ENCODE measurements around the gene TECPR2. TPM values are rescaled to one million over a fixed set of nuclear protein-coding genes. Genes with fewer than 3 reads are reported as not detected.
"Not testable (repeated sequence)": the region's sequence is repeated elsewhere in the genome, so short reads cannot be mapped to it uniquely, and the experiment has no call there.

The TECPR2 gene
- total and polyA plus RNA-seq, 4 donors: 3.5 to 32.5 (median 18.9) TPM

DNA sequence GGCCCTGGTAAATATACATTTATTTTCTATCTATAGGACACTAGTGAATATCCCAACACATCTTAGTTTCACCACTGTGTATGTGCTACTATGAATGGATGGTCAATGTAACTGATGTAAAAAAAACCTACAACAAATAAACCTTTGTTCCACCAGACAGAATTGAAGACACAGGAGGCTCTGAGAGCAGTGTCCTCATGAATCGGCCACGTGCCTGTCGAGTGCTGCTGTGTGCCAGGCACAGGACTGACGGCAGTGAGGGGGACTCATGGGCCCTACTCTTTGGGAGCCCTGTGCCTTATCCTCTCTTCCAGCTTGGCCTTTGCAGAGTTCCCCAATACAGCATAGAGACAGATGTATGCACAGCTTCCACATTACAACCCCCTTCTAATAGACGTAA lies 18.3 kb upstream of the TECPR2 start:
- intact Hi-C loops (cut with DNase I): no loop called here
- Histone ChIP-seq H3K9me3 (ENCODE audit: control insufficient read depth, low read length) (no peaks in the 10 kb centered on the region), H3K4me3 (ENCODE audit: low read length in 2 of 2) (no peak overlapping the region), H3K4me1 (ENCODE audit: control insufficient read depth in 1 of 2, insufficient read depth in 2 of 2, low read length in 2 of 2) (no peaks in the 10 kb centered on the region), H3K27me3 (ENCODE audit: control insufficient read depth in 1 of 2, insufficient read depth in 2 of 2, low read length in 1 of 2) (no peaks in the 10 kb centered on the region), H3K27ac (ENCODE audit: low read depth in 1 of 2, low read length in 2 of 2) (no peak overlapping the region), H3K36me3 (ENCODE audit: control insufficient read depth in 1 of 2, insufficient read depth in 2 of 2, low read length in 1 of 2) (peaks cover 2 to 8% of the 10 kb centered on the region in 2 donors)
- DNase-seq (no peak), ATAC-seq (ENCODE audit: low FRiP score) (no peak)
- 85 to 90% methylated on average over 5 of the region's 5 CpGs for WGBS, 2 donors

DNA sequence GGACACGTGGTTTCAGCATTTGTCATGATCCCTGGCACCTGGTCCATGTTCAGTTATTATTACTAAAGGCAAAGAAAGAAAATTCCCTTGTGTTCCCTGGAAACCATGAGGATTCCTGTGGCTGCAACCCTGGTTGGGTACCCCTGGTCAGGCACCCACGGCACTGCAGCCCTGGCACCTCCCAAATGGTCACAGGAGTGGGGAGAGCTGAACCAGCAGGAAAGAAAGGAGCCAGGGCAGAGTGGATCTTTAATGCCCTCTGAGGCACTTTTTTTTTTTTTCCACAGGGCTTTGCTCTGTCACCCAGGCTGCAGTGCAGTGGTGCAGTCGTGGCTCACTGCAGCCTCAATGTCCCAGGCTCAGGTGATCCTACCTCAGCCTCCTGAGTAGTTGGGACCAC lies 17.5 kb upstream of the TECPR2 start:
- no peak overlapping the region for H3K4me3 ChIP-seq (ENCODE audit: low read length in 2 of 2)
- peaks cover 3 to 8% of the 10 kb centered on the region in 2 donors for H3K36me3 ChIP-seq (ENCODE audit: control insufficient read depth in 1 of 2, insufficient read depth in 2 of 2, low read length in 1 of 2)
- no peak for DNase-seq
- intact Hi-C loops (cut with DNase I): no loop called here
- ATAC-seq (ENCODE audit: low FRiP score): no peak
- no peaks in the 10 kb centered on the region for H3K9me3 ChIP-seq (ENCODE audit: control insufficient read depth, low read length)
- WGBS, 2 donors: 74 to 79% methylated on average over 3 of the region's 3 CpGs
- H3K27me3 ChIP-seq (ENCODE audit: control insufficient read depth in 1 of 2, insufficient read depth in 2 of 2, low read length in 1 of 2): no peaks in the 10 kb centered on the region
- no peaks in the 10 kb centered on the region for H3K4me1 ChIP-seq (ENCODE audit: control insufficient read depth in 1 of 2, insufficient read depth in 2 of 2, low read length in 2 of 2)
- no peak overlapping the region for H3K27ac ChIP-seq (ENCODE audit: low read depth in 1 of 2, low read length in 2 of 2)

DNA sequence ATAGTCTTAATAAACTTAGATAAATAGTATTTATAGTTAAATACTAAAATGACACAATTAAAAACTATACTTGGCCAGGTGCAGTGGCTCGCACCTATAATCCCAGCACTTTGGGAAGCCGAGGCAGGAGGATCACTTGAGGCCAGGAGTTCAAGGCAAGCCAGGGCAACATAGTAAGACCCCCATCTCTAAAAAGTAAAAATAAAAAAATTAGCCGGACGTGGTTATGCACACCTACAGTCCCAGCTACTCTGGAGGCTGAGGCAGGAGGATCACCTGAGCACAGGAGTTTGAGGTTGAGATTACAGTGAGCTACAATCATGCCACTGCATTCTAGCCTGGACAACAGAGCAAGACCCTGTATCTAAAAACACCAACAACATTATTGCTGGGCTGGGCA lies 16.1 kb upstream of the TECPR2 start:
- H3K4me1 ChIP-seq (ENCODE audit: control insufficient read depth in 1 of 2, insufficient read depth in 2 of 2, low read length in 2 of 2): no peaks in the 10 kb centered on the region
- WGBS, 2 donors: 95% methylated on average over 4 of the region's 4 CpGs
- ATAC-seq (ENCODE audit: low FRiP score) (no peak), DNase-seq (no peak)
- no peak overlapping the region for H3K27ac ChIP-seq (ENCODE audit: low read depth in 1 of 2, low read length in 2 of 2)
- H3K36me3 ChIP-seq (ENCODE audit: control insufficient read depth in 1 of 2, insufficient read depth in 2 of 2, low read length in 1 of 2): peaks cover 3 to 8% of the 10 kb centered on the region in 2 donors
- H3K9me3 ChIP-seq (ENCODE audit: control insufficient read depth, low read length): no peaks in the 10 kb centered on the region
- H3K27me3 ChIP-seq (ENCODE audit: control insufficient read depth in 1 of 2, insufficient read depth in 2 of 2, low read length in 1 of 2): no peaks in the 10 kb centered on the region
- H3K4me3 ChIP-seq (ENCODE audit: low read length in 2 of 2): no peak overlapping the region
- intact Hi-C loops (cut with DNase I): no loop called here

DNA sequence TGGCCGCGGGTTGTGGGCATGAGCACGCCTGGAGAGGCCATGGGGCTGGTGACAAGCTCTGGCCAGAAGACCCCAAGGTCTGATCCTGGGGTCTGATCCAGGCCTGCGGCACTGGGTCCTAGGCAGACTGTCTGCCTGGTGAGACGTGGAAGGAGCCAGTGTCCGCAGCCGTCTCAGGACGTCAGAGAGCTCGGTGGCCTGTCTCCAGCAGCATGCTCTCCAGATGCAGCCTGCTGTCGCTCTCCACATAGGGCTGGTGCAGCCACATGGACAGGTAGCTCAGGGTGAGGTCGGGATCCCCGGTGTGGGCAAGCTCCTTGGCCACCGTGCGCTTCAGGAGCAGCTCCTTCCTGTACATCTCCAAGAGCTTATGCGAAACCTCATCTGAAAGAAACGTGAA lies 14.4 kb upstream of the TECPR2 start:
- Histone ChIP-seq H3K9me3 (ENCODE audit: control insufficient read depth, low read length) (no peaks in the 10 kb centered on the region), H3K36me3 (ENCODE audit: control insufficient read depth in 1 of 2, insufficient read depth in 2 of 2, low read length in 1 of 2) (peaks cover 3 to 8% of the 10 kb centered on the region in 2 donors), H3K4me1 (ENCODE audit: control insufficient read depth in 1 of 2, insufficient read depth in 2 of 2, low read length in 2 of 2) (no peaks in the 10 kb centered on the region), H3K27ac (ENCODE audit: low read depth in 1 of 2, low read length in 2 of 2) (no peak overlapping the region), H3K4me3 (ENCODE audit: low read length in 2 of 2) (no peak overlapping the region), H3K27me3 (ENCODE audit: control insufficient read depth in 1 of 2, insufficient read depth in 2 of 2, low read length in 1 of 2) (no peaks in the 10 kb centered on the region)
- DNase-seq: no peak
- intact Hi-C loops (cut with DNase I): no loop called here
- no peak for ATAC-seq (ENCODE audit: low FRiP score)
- 89 to 94% methylated on average over 16 of the region's 16 CpGs for WGBS, 2 donors

DNA sequence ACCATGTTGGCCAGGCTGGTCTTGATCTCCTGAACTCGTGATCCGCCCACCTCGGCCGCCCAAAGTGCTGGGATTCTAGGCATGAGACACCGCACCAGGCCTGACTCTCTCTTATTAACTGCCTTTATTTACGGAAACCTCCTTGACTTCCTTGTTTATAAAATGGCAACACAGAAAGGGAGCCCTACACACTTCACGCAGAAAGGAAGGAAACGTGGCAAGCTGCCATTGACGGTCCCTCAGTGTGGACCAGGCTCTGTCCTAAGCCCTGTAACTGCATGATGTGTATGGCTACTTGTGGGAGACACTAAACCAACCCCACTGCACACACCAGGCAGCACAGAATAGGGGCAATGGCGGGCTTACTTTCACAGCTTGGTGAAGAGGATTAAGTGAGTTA lies 11.7 kb upstream of the TECPR2 start:
- WGBS, 2 donors: 94% methylated on average over 10 of the region's 10 CpGs
- intact Hi-C loops (cut with DNase I): no loop called here
- H3K36me3 ChIP-seq (ENCODE audit: control insufficient read depth in 1 of 2, insufficient read depth in 2 of 2, low read length in 1 of 2): peaks cover 3 to 12% of the 10 kb centered on the region in 2 donors
- no peak overlapping the region for H3K4me3 ChIP-seq (ENCODE audit: low read length in 2 of 2)
- H3K4me1 ChIP-seq (ENCODE audit: control insufficient read depth in 1 of 2, insufficient read depth in 2 of 2, low read length in 2 of 2): no peaks in the 10 kb centered on the region
- DNase-seq: no peak
- H3K9me3 ChIP-seq (ENCODE audit: control insufficient read depth, low read length): no peaks in the 10 kb centered on the region
- H3K27me3 ChIP-seq (ENCODE audit: control insufficient read depth in 1 of 2, insufficient read depth in 2 of 2, low read length in 1 of 2): no peaks in the 10 kb centered on the region
- ATAC-seq (ENCODE audit: low FRiP score): no peak
- no peak overlapping the region for H3K27ac ChIP-seq (ENCODE audit: low read depth in 1 of 2, low read length in 2 of 2)

DNA sequence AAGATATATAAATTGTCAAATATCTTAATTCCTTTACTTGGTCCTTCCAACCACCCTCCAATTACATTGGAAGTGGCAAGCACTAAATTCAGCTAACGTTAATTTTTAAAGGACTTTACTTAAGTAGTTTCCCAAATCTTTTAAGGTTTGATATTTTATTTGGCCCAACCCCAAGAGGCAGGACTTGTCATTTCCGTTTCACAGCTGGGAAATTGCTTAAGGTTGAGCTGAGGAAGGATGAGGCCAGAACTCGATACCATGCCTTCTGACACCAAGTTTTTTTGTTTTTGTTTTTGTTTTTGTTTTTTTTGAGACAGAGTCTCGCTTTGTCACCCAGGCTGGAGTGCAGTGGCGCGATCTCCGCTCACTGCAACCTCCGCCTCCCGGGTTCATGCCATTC lies 11.1 kb upstream of the TECPR2 start:
- DNase-seq; ATAC-seq (ENCODE audit: low FRiP score); H3K27ac ChIP-seq (ENCODE audit: low read depth in 1 of 2, low read length in 2 of 2); H3K9me3 ChIP-seq (ENCODE audit: control insufficient read depth, low read length); H3K4me1 ChIP-seq (ENCODE audit: control insufficient read depth in 1 of 2, insufficient read depth in 2 of 2, low read length in 2 of 2); H3K4me3 ChIP-seq (ENCODE audit: low read length in 2 of 2); H3K27me3 ChIP-seq (ENCODE audit: control insufficient read depth in 1 of 2, insufficient read depth in 2 of 2, low read length in 1 of 2); intact Hi-C loops (cut with DNase I): not testable (repeated sequence)
- WGBS, 2 donors: 65% methylated on average over 9 of the region's 9 CpGs
- peaks cover 3 to 12% of the 10 kb centered on the region in 2 donors for H3K36me3 ChIP-seq (ENCODE audit: control insufficient read depth in 1 of 2, insufficient read depth in 2 of 2, low read length in 1 of 2)

DNA sequence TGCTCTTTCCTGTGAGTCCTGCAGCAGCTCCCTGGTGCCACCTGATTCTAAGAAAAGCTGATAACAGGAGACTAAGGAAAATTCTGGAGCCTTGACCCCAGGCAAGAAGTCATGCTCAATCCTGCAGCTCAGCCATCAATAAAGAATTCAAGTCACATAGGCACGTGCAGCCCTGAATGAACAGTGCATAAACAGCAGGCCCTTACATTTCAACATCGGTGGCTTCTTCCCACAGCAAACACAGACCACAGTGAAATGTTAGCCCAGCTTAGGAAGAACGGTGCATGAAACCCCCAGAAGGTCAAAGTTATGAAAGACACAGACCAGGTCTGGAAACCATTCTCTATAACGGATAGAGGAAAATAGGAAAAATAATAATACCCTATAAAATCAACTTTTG lies 10.5 kb upstream of the TECPR2 start:
- ATAC-seq (ENCODE audit: low FRiP score) (no peak), DNase-seq (no peak)
- H3K36me3 ChIP-seq (ENCODE audit: control insufficient read depth in 1 of 2, insufficient read depth in 2 of 2, low read length in 1 of 2): peaks cover 3 to 12% of the 10 kb centered on the region in 2 donors
- H3K4me3 ChIP-seq (ENCODE audit: low read length in 2 of 2): no peak overlapping the region
- H3K4me1 ChIP-seq (ENCODE audit: control insufficient read depth in 1 of 2, insufficient read depth in 2 of 2, low read length in 2 of 2): no peaks in the 10 kb centered on the region
- H3K9me3 ChIP-seq (ENCODE audit: control insufficient read depth, low read length): no peaks in the 10 kb centered on the region
- H3K27ac ChIP-seq (ENCODE audit: low read depth in 1 of 2, low read length in 2 of 2): no peak overlapping the region
- intact Hi-C loops (cut with DNase I): loop anchor here in 1 of 2 donors (1.0 kb wide), 1 partner anchor 10 kb away; the partner anchor contains the start of genes CINP and TECPR2
- 90 to 92% methylated on average over 4 of the region's 4 CpGs for WGBS, 2 donors
- no peaks in the 10 kb centered on the region for H3K27me3 ChIP-seq (ENCODE audit: control insufficient read depth in 1 of 2, insufficient read depth in 2 of 2, low read length in 1 of 2)

DNA sequence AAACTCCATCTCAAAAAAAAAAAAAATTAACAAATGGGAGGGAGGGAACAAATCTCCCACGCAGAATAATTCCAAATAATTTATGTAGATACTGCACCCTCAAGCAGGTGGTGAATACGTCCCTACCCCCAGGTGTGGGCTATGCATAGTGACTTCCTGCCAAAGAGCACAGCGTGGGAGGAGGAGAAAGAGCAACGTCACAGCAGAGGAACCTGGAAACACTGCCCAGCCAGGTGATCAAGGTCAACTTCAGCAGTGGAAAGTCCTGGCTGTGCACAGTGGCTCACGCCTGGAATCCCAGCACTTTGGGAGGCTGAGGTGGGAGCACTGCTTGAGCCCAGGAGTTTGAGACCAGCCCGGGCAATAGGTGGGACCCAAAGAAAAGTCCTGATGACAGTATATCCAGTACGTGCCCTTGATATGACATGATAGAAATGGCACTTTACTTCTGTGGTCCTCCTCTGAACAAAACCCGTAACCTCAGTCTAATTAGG lies 9.6 kb upstream of the TECPR2 start:
- Histone ChIP-seq H3K27me3 (ENCODE audit: control insufficient read depth in 1 of 2, insufficient read depth in 2 of 2, low read length in 1 of 2) (no peaks in the 10 kb centered on the region), H3K4me1 (ENCODE audit: control insufficient read depth in 1 of 2, insufficient read depth in 2 of 2, low read length in 2 of 2) (no peaks in the 10 kb centered on the region), H3K27ac (ENCODE audit: low read depth in 1 of 2, low read length in 2 of 2) (no peak overlapping the region), H3K4me3 (ENCODE audit: low read length in 2 of 2) (no peak overlapping the region), H3K9me3 (ENCODE audit: control insufficient read depth, low read length) (no peaks in the 10 kb centered on the region), H3K36me3 (ENCODE audit: control insufficient read depth in 1 of 2, insufficient read depth in 2 of 2, low read length in 1 of 2) (peaks cover 3 to 14% of the 10 kb centered on the region in 2 donors)
- no peak for ATAC-seq (ENCODE audit: low FRiP score)
- intact Hi-C loops (cut with DNase I): no loop called here
- DNase-seq: no peak
- 86 to 87% methylated on average over 8 of the region's 8 CpGs for WGBS, 2 donors

DNA sequence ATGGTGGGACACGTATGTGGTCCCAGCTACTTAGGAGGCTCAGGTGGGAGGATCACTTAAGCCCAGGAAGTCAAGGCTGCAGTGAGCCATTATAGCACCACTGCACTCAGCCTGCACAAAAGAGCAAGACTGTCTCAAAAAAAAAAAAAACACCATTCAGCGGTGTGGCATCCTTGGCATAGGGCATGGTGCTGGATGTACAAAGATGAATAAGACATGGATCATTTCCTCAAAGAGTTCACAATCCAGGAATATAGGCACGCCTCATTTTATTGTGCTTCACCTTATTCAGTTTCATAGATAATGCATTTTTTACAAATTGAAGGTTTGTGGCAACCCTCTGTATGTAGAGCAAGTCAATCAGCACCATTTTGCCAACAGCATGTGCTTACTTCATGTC lies 6.5 kb upstream of the TECPR2 start:
- H3K4me1 ChIP-seq (ENCODE audit: control insufficient read depth in 1 of 2, insufficient read depth in 2 of 2, low read length in 2 of 2): no peaks in the 10 kb centered on the region
- intact Hi-C loops (cut with DNase I): no loop called here
- peaks cover 0 to 11% of the 10 kb centered on the region in 2 donors for H3K36me3 ChIP-seq (ENCODE audit: control insufficient read depth in 1 of 2, insufficient read depth in 2 of 2, low read length in 1 of 2)
- H3K27me3 ChIP-seq (ENCODE audit: control insufficient read depth in 1 of 2, insufficient read depth in 2 of 2, low read length in 1 of 2): no peaks in the 10 kb centered on the region
- 89 to 94% methylated on average over 3 of the region's 3 CpGs for WGBS, 2 donors
- H3K9me3 ChIP-seq (ENCODE audit: control insufficient read depth, low read length): no peaks in the 10 kb centered on the region
- no peak overlapping the region for H3K27ac ChIP-seq (ENCODE audit: low read depth in 1 of 2, low read length in 2 of 2)
- H3K4me3 ChIP-seq (ENCODE audit: low read length in 2 of 2): no peak overlapping the region
- ATAC-seq (ENCODE audit: low FRiP score) (no peak), DNase-seq (no peak)
